Renal pelvis (tissue), 12 donors: ENCODE data around the gene ZNF346. TPM values are rescaled to one million over a fixed set of nuclear protein-coding genes. Genes with fewer than 3 reads are reported as not detected.
"Not testable (repeated sequence)": the region's sequence is repeated elsewhere in the genome, so short reads cannot be mapped to it uniquely, and the experiment has no call there.

Experiments
- DNase-seq: peaks from one replicate; pipeline ENCODE4 v3.0.0-alpha.2; 2013
- long read RNA-seq, 16 experiments: transcript quantifications; one replicate each; lab custom pipeline, GENCODE V29; 2026
- polyA plus RNA-seq, 3 donors: library from polyadenylated mRNA; unstranded; fragments of 120-200 nt; gene quantifications; one replicate each; pipeline ENCODE4 v1.2.1, GENCODE V29; 2013; ENCODE audit not compliant: insufficient read length in 3 of 3

ZNF346 gene
- polyA plus RNA-seq = 10 to 100 TPM; 21.6 to 33.2 (median 27.5) TPM
- long read RNA-seq, donor 1, partial matches to known transcripts = 0 of 1 reads
- long read RNA-seq, donor 1, other reads (novel, unspliced or antisense) = 0 of 1 reads
- long read RNA-seq, donor 2, partial matches to known transcripts = 0 of 7 reads
- long read RNA-seq, donor 2, other reads (novel, unspliced or antisense) = 0 of 7 reads
- long read RNA-seq, donor 3, partial matches to known transcripts = 0 of 3 reads
- long read RNA-seq, donor 3, other reads (novel, unspliced or antisense) = 0 of 3 reads
- long read RNA-seq, donor 4, partial matches to known transcripts = 7 of 9 reads
- long read RNA-seq, donor 4, other reads (novel, unspliced or antisense) = 0 of 9 reads
- long read RNA-seq, donor 5, partial matches to known transcripts = 0 of 4 reads
- long read RNA-seq, donor 5, other reads (novel, unspliced or antisense) = 0 of 4 reads
- long read RNA-seq, donor 6, partial matches to known transcripts = 0 of 5 reads
- long read RNA-seq, donor 6, other reads (novel, unspliced or antisense) = 0 of 5 reads
- long read RNA-seq, donor 7, transcript ZNF346-201 (7 exons, 2,314 nt) = major isoform, 5 of 12 reads
- long read RNA-seq, donor 7, partial matches to known transcripts = 7 of 12 reads
- long read RNA-seq, donor 7, other reads (novel, unspliced or antisense) = 0 of 12 reads
- long read RNA-seq, donor 8, partial matches to known transcripts = 0 of 2 reads
- long read RNA-seq, donor 8, other reads (novel, unspliced or antisense) = 0 of 2 reads
- long read RNA-seq, donor 9, partial matches to known transcripts = 0 of 8 reads
- long read RNA-seq, donor 9, other reads (novel, unspliced or antisense) = 0 of 8 reads
- long read RNA-seq, donor 10 = 0 reads
- long read RNA-seq, donor 11, partial matches to known transcripts = 0 of 8 reads
- long read RNA-seq, donor 11, other reads (novel, unspliced or antisense) = 0 of 8 reads
- long read RNA-seq, donor 12, partial matches to known transcripts = 0 of 7 reads
- long read RNA-seq, donor 12, other reads (novel, unspliced or antisense) = 0 of 7 reads
- long read RNA-seq, donor 13, partial matches to known transcripts = 0 of 3 reads
- long read RNA-seq, donor 13, other reads (novel, unspliced or antisense) = 0 of 3 reads
- long read RNA-seq, donor 14, partial matches to known transcripts = 13 of 16 reads
- long read RNA-seq, donor 14, other reads (novel, unspliced or antisense) = 0 of 16 reads
- long read RNA-seq, donor 15, transcript ZNF346-201 (7 exons, 2,314 nt) = major isoform, 5 of 8 reads
- long read RNA-seq, donor 15, partial matches to known transcripts = 0 of 8 reads
- long read RNA-seq, donor 15, other reads (novel, unspliced or antisense) = 0 of 8 reads
- long read RNA-seq, donor 16, partial matches to known transcripts = 0 of 4 reads
- long read RNA-seq, donor 16, other reads (novel, unspliced or antisense) = 0 of 4 reads

- DNase-seq = peak; percentile 95
Measured at GRCh38 chr5:177022386-177023302, at the start of gene ZNF346. Gene ZNF346, plus strand, starts transcription at chr5:177022696. Its CDS starts 43 bp downstream, at chr5:177022739.

- DNase-seq = no peak
Measured at GRCh38 chr5:176979669-176980068, 42.8 kb upstream of the ZNF346 start.

- no peak for DNase-seq
Measured at GRCh38 chr5:176980818-176981217, 41.7 kb upstream of the ZNF346 start.

GRCh38 chr5:176983112-176983511, 39.4 kb upstream of the ZNF346 start:
- not testable (repeated sequence) for DNase-seq

GRCh38 chr5:176983593-176983992, 38.9 kb upstream of the ZNF346 start:
- not testable (repeated sequence) for DNase-seq

GRCh38 chr5:176984176-176984575, 38.3 kb upstream of the ZNF346 start:
- DNase-seq = not testable (repeated sequence)

- DNase-seq = no peak
Measured at GRCh38 chr5:176985516-176985915, 37.0 kb upstream of the ZNF346 start.

GRCh38 chr5:176986280-176986679, 36.2 kb upstream of the ZNF346 start:
- no peak for DNase-seq

GRCh38 chr5:176987583-176987982, 34.9 kb upstream of the ZNF346 start:
- no peak for DNase-seq

GRCh38 chr5:176993081-176993480, 29.4 kb upstream of the ZNF346 start:
- not testable (repeated sequence) for DNase-seq

- DNase-seq = no peak
Measured at GRCh38 chr5:176994460-176995121, 27.9 kb upstream of the ZNF346 start.

GRCh38 chr5:176995122-176995490, 27.4 kb upstream of the ZNF346 start:
- DNase-seq = no peak

- no peak for DNase-seq
Measured at GRCh38 chr5:176995896-176996767, 26.4 kb upstream of the ZNF346 start.

GRCh38 chr5:176996780-176997179, 25.7 kb upstream of the ZNF346 start:
- no peak for DNase-seq

GRCh38 chr5:176998828-176999227, 23.7 kb upstream of the ZNF346 start:
- DNase-seq = no peak

GRCh38 chr5:176999526-176999925, 23.0 kb upstream of the ZNF346 start:
- not testable (repeated sequence) for DNase-seq

- no peak for DNase-seq
Measured at GRCh38 chr5:177003649-177004048, 18.8 kb upstream of the ZNF346 start.

GRCh38 chr5:177004961-177005360, 17.5 kb upstream of the ZNF346 start:
- DNase-seq = no peak
